Endothelial cell (in vitro differentiated cells): ENCODE measurements around the gene DIP2C. TPM values are rescaled to one million over a fixed set of nuclear protein-coding genes. Genes with fewer than 3 reads are reported as not detected.
"Not testable (repeated sequence)": the region's sequence is repeated elsewhere in the genome, so short reads cannot be mapped to it uniquely, and the experiment has no call there.

Experiments used
- DNase-seq: peaks from one replicate; pipeline ENCODE4 v3.0.0; 2021; ENCODE audit warnings: low spot score
- H3K27ac Mint-ChIP-seq: one replicate; pipeline ENCODE4 v1.8.0; 2021; ENCODE audit warnings: mixed read lengths, inconsistent platforms; ENCODE audit not compliant: unreplicated experiment
- H3K27me3 Mint-ChIP-seq: one replicate; pipeline ENCODE4 v1.8.0; 2021; ENCODE audit warnings: mild to moderate bottlenecking, moderate library complexity, mixed read lengths, inconsistent platforms; ENCODE audit not compliant: unreplicated experiment
- H3K36me3 Mint-ChIP-seq: one replicate; pipeline ENCODE4 v1.8.0; 2021; ENCODE audit warnings: mild to moderate bottlenecking, low read depth, mixed read lengths, inconsistent platforms; ENCODE audit not compliant: unreplicated experiment
- H3K4me1 Mint-ChIP-seq: one replicate; pipeline ENCODE4 v1.8.0; 2021; ENCODE audit warnings: mild to moderate bottlenecking, mixed read lengths, inconsistent platforms; ENCODE audit not compliant: unreplicated experiment
- H3K4me3 Mint-ChIP-seq: one replicate; pipeline ENCODE4 v1.8.0; 2021; ENCODE audit warnings: mild to moderate bottlenecking, mixed read lengths, inconsistent platforms; ENCODE audit not compliant: unreplicated experiment
- H3K9me3 Mint-ChIP-seq: one replicate; pipeline ENCODE4 v1.8.0; 2021; ENCODE audit warnings: mixed read lengths, inconsistent platforms; ENCODE audit not compliant: unreplicated experiment
- total RNA-seq: library from RNA; stranded (reverse); fragmentation: NEBNext Ultra II Directional; extraction: Animal tissue kit (Norgen Biotek cat#: 25700); gene quantifications from one replicate; pipeline ENCODE4 v1.2.1, GENCODE V29; 2021; ENCODE audit not compliant: unreplicated experiment
- TF ChIP-seq, protein P1 (sequence below): fragments of 200-600 bp; sonication (generic); IDR thresholded peaks from one replicate; pipeline ENCODE4 v1.5.0; 2021; ENCODE audit warnings: antibody characterized with exemption; ENCODE audit not compliant: unreplicated experiment

DIP2C gene
- total RNA-seq, 1 donor from 2014 or later, result 13.1 TPM

DNA sequence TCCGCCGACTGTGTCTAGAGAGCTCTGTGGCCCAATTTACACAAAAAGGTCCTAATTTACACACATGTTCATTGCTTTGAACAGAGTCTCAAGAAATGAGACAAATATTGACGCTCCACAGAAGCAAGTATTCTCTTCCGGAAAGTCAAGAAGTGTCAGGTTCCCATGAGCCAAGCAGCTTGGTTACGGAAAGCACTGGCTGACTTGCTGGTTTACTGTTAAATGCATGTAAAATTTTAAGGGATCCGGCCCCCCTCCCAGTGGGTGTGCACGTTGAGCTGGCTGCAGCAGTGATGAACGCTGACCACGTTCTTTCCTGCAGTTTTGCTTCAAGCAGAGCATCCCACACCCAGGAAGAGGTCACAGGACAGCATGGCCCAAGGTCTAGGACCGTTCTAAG lies 76.8 kb downstream of the DIP2C start:
- Mint-ChIP-seq H3K27ac (no peak overlapping the region), H3K4me1 (peaks cover 5% of the 10 kb centered on the region), H3K27me3 (peaks cover 8% of the 10 kb centered on the region), H3K4me3 (no peak overlapping the region), H3K9me3 (no peaks in the 10 kb centered on the region), H3K36me3 (no peaks in the 10 kb centered on the region)
- TF ChIP-seq, protein P1, sequence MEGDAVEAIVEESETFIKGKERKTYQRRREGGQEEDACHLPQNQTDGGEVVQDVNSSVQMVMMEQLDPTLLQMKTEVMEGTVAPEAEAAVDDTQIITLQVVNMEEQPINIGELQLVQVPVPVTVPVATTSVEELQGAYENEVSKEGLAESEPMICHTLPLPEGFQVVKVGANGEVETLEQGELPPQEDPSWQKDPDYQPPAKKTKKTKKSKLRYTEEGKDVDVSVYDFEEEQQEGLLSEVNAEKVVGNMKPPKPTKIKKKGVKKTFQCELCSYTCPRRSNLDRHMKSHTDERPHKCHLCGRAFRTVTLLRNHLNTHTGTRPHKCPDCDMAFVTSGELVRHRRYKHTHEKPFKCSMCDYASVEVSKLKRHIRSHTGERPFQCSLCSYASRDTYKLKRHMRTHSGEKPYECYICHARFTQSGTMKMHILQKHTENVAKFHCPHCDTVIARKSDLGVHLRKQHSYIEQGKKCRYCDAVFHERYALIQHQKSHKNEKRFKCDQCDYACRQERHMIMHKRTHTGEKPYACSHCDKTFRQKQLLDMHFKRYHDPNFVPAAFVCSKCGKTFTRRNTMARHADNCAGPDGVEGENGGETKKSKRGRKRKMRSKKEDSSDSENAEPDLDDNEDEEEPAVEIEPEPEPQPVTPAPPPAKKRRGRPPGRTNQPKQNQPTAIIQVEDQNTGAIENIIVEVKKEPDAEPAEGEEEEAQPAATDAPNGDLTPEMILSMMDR, result no peak
- DNase-seq, result no peak

DNA sequence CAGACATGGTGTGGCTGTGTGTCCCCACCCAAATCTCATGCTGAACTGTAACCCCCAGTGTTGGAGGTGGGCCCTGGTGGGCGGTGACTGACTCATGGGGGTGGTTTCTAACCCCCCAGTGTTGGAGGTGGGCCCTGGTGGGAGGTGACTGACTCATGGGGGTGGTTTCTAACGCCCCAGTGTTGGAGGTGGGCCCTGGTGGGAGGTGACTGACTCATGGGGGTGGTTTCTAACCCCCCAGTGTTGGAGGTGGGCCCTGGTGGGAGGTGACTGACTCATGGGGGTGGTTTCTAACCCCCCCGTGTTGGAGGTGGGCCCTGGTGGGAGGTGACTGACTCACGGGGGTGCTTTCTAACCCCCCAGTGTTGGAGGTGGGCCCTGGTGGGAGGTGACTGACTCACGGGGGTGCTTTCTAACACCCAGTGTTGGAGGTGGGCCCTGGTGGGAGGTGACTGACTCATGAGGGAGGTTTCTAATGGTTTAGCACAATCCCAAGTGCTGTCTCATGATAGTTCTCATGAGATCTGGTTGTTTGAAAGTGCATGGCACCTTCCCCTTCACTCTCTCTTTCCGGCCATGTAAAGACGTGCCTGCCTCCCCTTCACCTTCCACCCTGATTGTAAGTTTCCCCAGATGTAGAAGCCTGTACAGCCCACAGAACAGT lies 78.7 kb downstream of the DIP2C start:
- H3K36me3 Mint-ChIP-seq, H3K4me1 Mint-ChIP-seq, H3K4me3 Mint-ChIP-seq, H3K9me3 Mint-ChIP-seq, H3K27me3 Mint-ChIP-seq, DNase-seq: not testable (repeated sequence)
- H3K27ac Mint-ChIP-seq, result peak overlapping the region; percentile 45

DNA sequence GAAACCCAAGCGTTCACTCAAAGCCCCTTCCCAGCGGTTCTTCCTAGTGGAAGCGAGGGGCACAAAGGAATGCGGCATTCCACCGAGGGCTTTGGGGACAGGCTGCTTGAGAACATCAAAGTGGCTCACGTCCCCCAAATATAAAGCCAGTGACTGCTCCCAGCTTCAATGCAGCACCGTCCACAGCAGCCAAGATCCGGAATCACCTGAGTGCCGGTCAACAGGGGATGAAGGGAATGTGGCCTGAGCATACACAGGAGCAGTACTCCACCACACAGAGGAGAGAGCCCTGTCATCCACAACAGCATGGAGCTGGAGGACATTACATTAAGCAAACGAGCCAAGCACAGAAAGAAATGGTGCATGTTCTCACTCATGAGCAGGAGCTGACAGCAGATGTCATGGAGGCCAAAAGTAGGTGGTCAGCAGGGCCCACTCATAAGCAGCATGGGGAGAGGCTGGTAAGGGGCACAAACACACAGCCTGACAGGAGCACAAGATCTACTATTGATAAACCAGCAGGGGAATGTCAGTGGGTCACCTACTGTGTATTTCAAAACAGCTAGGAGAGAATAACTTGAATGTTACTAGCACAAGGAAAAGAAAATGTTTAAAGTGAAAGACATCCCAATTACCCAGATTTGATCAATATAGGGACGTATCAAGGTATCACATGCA lies 79.5 kb downstream of the DIP2C start:
- Mint-ChIP-seq H3K4me3 (no peak overlapping the region), H3K36me3 (no peaks in the 10 kb centered on the region), H3K9me3 (no peaks in the 10 kb centered on the region), H3K4me1 (peaks cover 8% of the 10 kb centered on the region), H3K27ac (no peak overlapping the region), H3K27me3 (peaks cover 9% of the 10 kb centered on the region)
- TF ChIP-seq, protein P1, result no peak
- no peak for DNase-seq

DNA sequence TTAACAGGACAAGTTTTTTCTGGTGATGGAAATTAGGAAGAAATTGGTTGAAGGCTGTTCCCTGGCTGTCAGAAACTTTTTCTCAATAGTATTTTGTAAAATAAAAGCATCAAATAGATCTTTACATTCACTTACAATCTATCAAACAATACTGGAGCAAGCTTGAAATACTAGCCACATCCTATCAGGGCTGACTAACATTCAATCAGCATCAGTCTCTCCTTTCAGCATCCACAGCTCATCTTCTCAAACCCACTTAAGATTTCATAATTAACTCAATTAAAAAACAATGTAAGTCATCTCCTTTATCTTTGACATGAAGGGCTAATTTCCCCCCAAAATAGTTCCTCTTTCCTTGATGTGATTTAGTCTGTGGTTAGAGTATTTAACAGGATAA lies 80.2 kb downstream of the DIP2C start:
- Mint-ChIP-seq H3K27me3 (peaks cover 9% of the 10 kb centered on the region), H3K9me3 (no peaks in the 10 kb centered on the region), H3K27ac (no peak overlapping the region), H3K36me3 (no peaks in the 10 kb centered on the region), H3K4me3 (no peak overlapping the region), H3K4me1 (peaks cover 8% of the 10 kb centered on the region)
- DNase-seq, result no peak
- TF ChIP-seq, protein P1, result no peak

DNA sequence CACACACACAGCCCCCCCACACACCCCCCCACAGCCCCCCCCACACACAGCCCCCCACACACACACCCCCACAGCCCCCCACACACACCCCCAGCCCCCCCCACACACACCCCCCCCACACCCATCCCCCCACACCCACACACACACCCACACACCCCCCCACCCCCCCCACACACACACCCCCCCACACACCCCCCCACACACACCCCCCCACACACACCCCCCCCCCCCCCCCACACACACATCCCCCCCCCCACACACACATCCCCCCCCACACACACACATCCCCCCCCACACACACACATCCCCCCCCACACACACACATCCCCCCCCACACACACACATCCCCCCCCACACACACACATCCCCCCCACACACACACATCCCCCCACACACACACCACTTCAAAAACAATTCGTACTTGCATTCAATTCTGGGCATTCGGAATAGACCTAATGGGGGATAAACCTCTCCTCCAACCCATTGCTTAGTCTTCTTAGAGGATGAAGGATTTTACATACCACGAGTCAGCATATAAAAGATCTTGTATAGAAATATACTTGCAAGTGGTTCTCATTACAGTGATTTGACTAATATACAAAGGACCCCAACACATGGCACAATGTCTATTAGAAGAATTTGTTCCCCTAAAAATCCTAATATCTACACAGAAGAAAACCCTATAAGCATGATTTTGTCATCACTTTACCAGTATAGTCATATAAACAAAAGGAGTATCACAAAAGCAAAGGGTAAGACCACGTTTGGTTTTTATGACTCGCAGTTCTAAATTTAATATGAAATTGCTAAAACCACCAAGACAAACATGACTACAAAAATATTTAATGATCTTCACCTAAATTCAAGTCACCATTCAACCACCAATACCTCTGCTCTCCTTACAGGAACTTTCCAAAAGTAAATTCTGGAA lies 80.9 kb downstream of the DIP2C start:
- TF ChIP-seq, protein P1, result no peak
- Mint-ChIP-seq H3K9me3 (no peaks in the 10 kb centered on the region), H3K27me3 (peaks cover 11% of the 10 kb centered on the region), H3K4me1 (peaks cover 8% of the 10 kb centered on the region), H3K36me3 (no peaks in the 10 kb centered on the region), H3K27ac (no peak overlapping the region), H3K4me3 (no peak overlapping the region)
- DNase-seq, result no peak
